Upper lobe of right lung (tissue), 1 donor: ENCODE data around the gene IMMP2L. TPM values are rescaled to one million over a fixed set of nuclear protein-coding genes. Genes with fewer than 3 reads are reported as not detected.

Experiments
- ATAC-seq: fragments of 200-7000 bp; cut with Tn5 transposase; one replicate; pipeline ENCODE4 v1.9.1; 2020; ENCODE audit warnings: mild to moderate bottlenecking, moderate library complexity
- DNase-seq: peaks from one replicate; pipeline ENCODE4 v3.0.0-alpha.2; 2020
- H3K27ac ChIP-seq: fragments of 200-600 bp; one replicate; pipeline ENCODE4 v1.8.0; 2022
- H3K27me3 ChIP-seq: fragments of 200-600 bp; one replicate; pipeline ENCODE4 v1.8.0; 2022; ENCODE audit warnings: mild to moderate bottlenecking
- H3K36me3 ChIP-seq: fragments of 200-600 bp; one replicate; pipeline ENCODE4 v1.8.0; 2022
- H3K4me1 ChIP-seq: fragments of 200-600 bp; one replicate; pipeline ENCODE4 v1.8.0; 2022
- H3K4me3 ChIP-seq: fragments of 200-600 bp; one replicate; pipeline ENCODE4 v1.8.0; 2022; ENCODE audit warnings: mild to moderate bottlenecking
- H3K9me3 ChIP-seq: fragments of 200-600 bp; one replicate; pipeline ENCODE4 v1.8.0; 2022
- intact Hi-C: fragments of 100-400 bp; cut with DNase I; formaldehyde crosslinking; loops from one replicate; pipeline ENCODE4 v1.11.0; 2022
- total RNA-seq: library from RNA; stranded (reverse); fragmentation: NEBNext Ultra II Directional; extraction: Animal tissue kit (Norgen Biotek cat#: 25700); gene quantifications from one replicate; pipeline ENCODE4 v1.2.1, GENCODE V29; 2021
- TF ChIP-seq, protein P1 (sequence below): fragments of 200-600 bp; IDR thresholded peaks from one replicate; pipeline ENCODE4 v1.8.0; 2022; ENCODE audit warnings: antibody characterized with exemption
- donor health status: DM: no; HTN: yes; CAD: no; lungs with severe emphysema.

The IMMP2L gene
- total RNA-seq, 1 donor from 2014 or later, result 22.0 TPM

DNA sequence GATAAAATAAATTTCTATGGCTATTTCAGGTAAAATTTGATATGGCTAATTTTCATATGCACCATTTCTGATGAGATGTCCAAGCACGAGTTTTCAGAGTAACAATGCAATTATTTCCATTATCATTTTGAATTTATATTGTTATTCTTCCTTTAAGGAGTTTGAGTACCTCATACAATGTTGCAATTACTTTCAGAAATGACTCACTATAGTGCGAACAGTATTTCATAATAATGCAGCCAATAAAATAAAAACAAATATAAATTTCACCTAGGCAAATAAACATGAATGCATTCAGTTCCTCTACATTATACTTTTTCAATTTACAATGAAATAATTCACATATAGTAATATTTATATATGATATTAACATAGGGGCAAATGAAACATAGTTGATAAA, 550.1 kb downstream of the IMMP2L start:
- ATAC-seq (no peak), DNase-seq (no peak)
- TF ChIP-seq, protein P1, sequence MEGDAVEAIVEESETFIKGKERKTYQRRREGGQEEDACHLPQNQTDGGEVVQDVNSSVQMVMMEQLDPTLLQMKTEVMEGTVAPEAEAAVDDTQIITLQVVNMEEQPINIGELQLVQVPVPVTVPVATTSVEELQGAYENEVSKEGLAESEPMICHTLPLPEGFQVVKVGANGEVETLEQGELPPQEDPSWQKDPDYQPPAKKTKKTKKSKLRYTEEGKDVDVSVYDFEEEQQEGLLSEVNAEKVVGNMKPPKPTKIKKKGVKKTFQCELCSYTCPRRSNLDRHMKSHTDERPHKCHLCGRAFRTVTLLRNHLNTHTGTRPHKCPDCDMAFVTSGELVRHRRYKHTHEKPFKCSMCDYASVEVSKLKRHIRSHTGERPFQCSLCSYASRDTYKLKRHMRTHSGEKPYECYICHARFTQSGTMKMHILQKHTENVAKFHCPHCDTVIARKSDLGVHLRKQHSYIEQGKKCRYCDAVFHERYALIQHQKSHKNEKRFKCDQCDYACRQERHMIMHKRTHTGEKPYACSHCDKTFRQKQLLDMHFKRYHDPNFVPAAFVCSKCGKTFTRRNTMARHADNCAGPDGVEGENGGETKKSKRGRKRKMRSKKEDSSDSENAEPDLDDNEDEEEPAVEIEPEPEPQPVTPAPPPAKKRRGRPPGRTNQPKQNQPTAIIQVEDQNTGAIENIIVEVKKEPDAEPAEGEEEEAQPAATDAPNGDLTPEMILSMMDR, result no peak
- Histone ChIP-seq H3K4me1 (no peaks in the 10 kb centered on the region), H3K4me3 (no peak overlapping the region), H3K27me3 (no peaks in the 10 kb centered on the region), H3K27ac (peak overlapping the region; percentile 27), H3K36me3 (no peaks in the 10 kb centered on the region), H3K9me3 (no peaks in the 10 kb centered on the region)
- intact Hi-C loops, result no loop called here

DNA sequence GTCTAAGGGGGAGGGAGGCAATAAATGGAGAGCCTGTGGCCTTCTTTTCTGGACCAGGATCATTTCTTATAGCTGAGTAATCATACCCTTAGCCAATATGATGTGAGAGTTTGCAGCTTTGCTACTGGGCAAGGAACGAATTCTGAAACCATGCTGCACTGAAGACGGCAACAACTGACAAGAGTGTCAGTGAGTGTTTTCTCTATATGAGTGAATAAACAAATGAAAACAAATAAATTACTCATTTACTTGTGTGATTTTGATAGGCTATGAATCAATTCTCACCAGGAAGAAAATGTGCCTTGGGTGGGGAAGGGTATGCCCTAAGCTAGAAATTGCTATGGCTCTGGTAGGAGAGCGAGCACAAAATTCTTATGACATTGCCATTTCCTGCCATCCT, 550.8 kb downstream of the IMMP2L start:
- no peaks in the 10 kb centered on the region for H3K36me3 ChIP-seq
- no peak for ATAC-seq
- H3K27me3 ChIP-seq, result no peaks in the 10 kb centered on the region
- DNase-seq, result no peak
- H3K4me3 ChIP-seq, result no peak overlapping the region
- H3K9me3 ChIP-seq, result no peaks in the 10 kb centered on the region
- TF ChIP-seq, protein P1, result no peak
- H3K27ac ChIP-seq, result no peak overlapping the region
- H3K4me1 ChIP-seq, result no peaks in the 10 kb centered on the region
- intact Hi-C loops, result no loop called here

DNA sequence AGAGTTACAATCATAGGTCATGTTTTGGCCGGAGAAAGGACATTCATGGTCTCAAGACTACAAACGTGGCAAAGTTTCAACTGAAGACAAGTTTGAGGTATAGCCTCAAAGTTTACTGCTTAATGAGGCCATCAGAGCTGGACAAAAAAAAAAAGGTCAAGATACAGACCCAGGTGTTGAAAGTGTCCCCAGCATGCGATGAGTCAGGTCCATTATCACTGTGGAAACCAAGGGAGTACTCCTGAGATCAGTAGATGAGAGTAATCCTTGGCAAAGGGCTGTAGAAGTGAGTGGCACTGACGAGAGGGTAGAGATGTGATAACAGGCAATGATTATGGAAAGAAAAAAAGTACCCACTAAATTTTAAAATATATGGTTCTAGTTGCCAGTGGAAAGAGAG, 551.5 kb downstream of the IMMP2L start:
- no peak for ATAC-seq
- H3K9me3 ChIP-seq, result no peaks in the 10 kb centered on the region
- H3K4me3 ChIP-seq, result no peak overlapping the region
- no peak for DNase-seq
- H3K27me3 ChIP-seq, result no peaks in the 10 kb centered on the region
- intact Hi-C loops, result no loop called here
- no peaks in the 10 kb centered on the region for H3K36me3 ChIP-seq
- no peaks in the 10 kb centered on the region for H3K4me1 ChIP-seq
- TF ChIP-seq, protein P1, result no peak
- H3K27ac ChIP-seq, result no peak overlapping the region

DNA sequence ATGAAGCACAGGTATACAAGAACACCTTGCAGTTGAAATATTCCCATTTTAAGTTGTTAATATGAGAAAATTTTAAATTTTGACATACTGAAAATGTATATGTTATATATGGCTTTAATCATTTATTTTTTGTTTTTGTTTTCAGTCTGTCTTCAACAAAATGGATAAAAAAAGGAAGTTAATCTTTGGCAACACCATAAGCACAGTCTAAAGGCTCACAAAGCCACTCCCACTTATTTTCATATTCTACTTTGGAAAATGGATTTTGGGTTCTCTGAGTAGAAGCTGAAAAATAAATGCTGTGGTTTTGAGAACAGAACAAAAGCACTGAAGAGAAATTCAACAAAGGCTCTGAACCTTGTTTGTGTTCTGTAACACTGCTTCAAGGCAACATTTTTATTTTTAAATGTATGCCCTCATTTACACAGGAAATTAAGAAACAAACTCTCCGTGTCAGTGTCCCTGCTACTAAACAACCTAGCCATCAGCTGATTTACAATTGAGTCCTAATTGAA, 552.7 kb downstream of the IMMP2L start:
- H3K4me3 ChIP-seq, result no peak overlapping the region
- H3K36me3 ChIP-seq, result no peaks in the 10 kb centered on the region
- no peaks in the 10 kb centered on the region for H3K9me3 ChIP-seq
- ATAC-seq (no peak), DNase-seq (no peak)
- H3K27me3 ChIP-seq, result no peaks in the 10 kb centered on the region
- no peak overlapping the region for H3K27ac ChIP-seq
- intact Hi-C loops, result no loop called here
- no peaks in the 10 kb centered on the region for H3K4me1 ChIP-seq
- TF ChIP-seq, protein P1, result no peak

DNA sequence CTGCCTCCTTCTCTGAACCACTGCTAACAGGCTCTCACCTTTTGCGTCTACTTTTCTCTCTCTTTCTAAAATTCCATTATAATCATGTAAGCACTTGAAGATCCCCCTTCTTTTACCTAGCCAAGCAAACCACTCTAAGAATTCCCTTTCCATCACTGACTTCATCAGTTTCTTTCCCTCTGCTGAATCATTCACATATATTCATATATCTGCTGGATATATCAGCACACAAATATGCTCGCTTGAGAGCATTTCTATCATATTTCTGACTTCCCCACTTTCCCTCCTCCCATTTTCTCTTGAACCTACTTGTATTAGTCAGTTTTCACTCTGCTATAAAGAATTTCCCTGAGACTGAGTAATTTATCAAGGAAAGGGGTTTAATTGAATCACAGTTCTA, 555.6 kb downstream of the IMMP2L start:
- no peaks in the 10 kb centered on the region for H3K27me3 ChIP-seq
- no peaks in the 10 kb centered on the region for H3K36me3 ChIP-seq
- DNase-seq (no peak), ATAC-seq (no peak)
- H3K27ac ChIP-seq, result no peak overlapping the region
- TF ChIP-seq, protein P1, result no peak
- H3K9me3 ChIP-seq, result no peaks in the 10 kb centered on the region
- intact Hi-C loops, result no loop called here
- H3K4me1 ChIP-seq, result no peaks in the 10 kb centered on the region
- H3K4me3 ChIP-seq, result no peak overlapping the region

DNA sequence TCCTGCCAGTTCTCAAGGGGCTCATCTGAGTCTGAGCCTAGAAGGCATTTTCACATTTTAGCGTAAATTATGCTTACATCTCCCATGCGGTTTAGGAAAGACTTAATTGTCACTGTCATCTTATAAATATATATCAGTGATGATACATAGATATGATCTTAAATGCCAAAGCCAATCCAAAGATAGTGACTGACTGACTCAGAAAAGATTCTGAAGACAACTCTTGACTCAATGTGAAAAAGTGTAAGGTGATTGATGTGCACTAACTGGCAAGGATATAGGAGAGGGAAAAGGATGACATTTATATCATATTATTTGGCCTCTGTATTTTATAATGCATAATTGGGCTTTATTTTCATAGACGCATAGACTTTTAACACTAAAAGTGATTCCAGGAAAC, 556.3 kb downstream of the IMMP2L start:
- no peaks in the 10 kb centered on the region for H3K27me3 ChIP-seq
- no peak for DNase-seq
- no peaks in the 10 kb centered on the region for H3K36me3 ChIP-seq
- no peak overlapping the region for H3K27ac ChIP-seq
- ATAC-seq, result no peak
- no peak overlapping the region for H3K4me3 ChIP-seq
- no peaks in the 10 kb centered on the region for H3K4me1 ChIP-seq
- TF ChIP-seq, protein P1, result no peak
- intact Hi-C loops, result no loop called here
- H3K9me3 ChIP-seq, result no peaks in the 10 kb centered on the region
